ENCODE results near the gene ALG13.

GRCh38 chrX:111761578-111762135 lies 80.7 kb downstream of the ALG13 start:
- TF ChIP-seq ZNF660 (tag by site-specific recombination; IDR thresholded peaks at IDR 0.05) (no peak), ZNF501 (tag by site-specific recombination; IDR thresholded peaks at IDR 0.05) (no peak)

All from HEK293 (cell line).